Myocyte (in vitro differentiated cells): ENCODE data around the gene COL4A2. TPM values are rescaled to one million over a fixed set of nuclear protein-coding genes. Genes with fewer than 3 reads are reported as not detected.

Experiments
- DNase-seq: peaks from one replicate; pipeline ENCODE4 v3.0.0-alpha.2; 2012; ENCODE audit warnings: low read depth
- total RNA-seq: library from RNA; depleted of rRNA; stranded (reverse); fragments of >200 nt; gene quantifications from 2 replicates; pipeline ENCODE4 v1.2.3, GENCODE V29; 2014

COL4A2 gene
- total RNA-seq, 1 donor from 2014 or later, result 71.7 TPM

GRCh38 chr13:110414931-110415330 is 107.8 kb downstream of the COL4A2 start:
- no peak for DNase-seq

GRCh38 chr13:110415669-110416068 is 108.6 kb downstream of the COL4A2 start:
- no peak for DNase-seq

- DNase-seq, result no peak
These were observed 109.3 kb downstream of the COL4A2 start for GRCh38 chr13:110416131-110417025.

GRCh38 chr13:110418944-110419343 is 111.9 kb downstream of the COL4A2 start:
- no peak for DNase-seq

- no peak for DNase-seq
These were observed 112.3 kb downstream of the COL4A2 start for GRCh38 chr13:110419381-110419791.

GRCh38 chr13:110419946-110420345 is 112.9 kb downstream of the COL4A2 start:
- DNase-seq, result no peak

- no peak for DNase-seq
These were observed 113.5 kb downstream of the COL4A2 start for GRCh38 chr13:110420626-110421025.

- DNase-seq, result no peak
These were observed 114.0 kb downstream of the COL4A2 start for GRCh38 chr13:110421061-110421460.

- no peak for DNase-seq
These were observed 114.8 kb downstream of the COL4A2 start for GRCh38 chr13:110421696-110422385.

GRCh38 chr13:110422913-110423688 is 116.0 kb downstream of the COL4A2 start:
- no peak for DNase-seq

GRCh38 chr13:110423689-110424302 is 116.7 kb downstream of the COL4A2 start:
- DNase-seq, result no peak

- no peak for DNase-seq
These were observed 117.7 kb downstream of the COL4A2 start for GRCh38 chr13:110424569-110425443.

GRCh38 chr13:110425444-110425780 is 118.3 kb downstream of the COL4A2 start:
- no peak for DNase-seq

- no peak for DNase-seq
These were observed 119.7 kb downstream of the COL4A2 start for GRCh38 chr13:110426735-110427134.

GRCh38 chr13:110428313-110428712 is 121.2 kb downstream of the COL4A2 start:
- DNase-seq, result no peak

GRCh38 chr13:110430391-110431336 is 123.6 kb downstream of the COL4A2 start:
- DNase-seq, result no peak

GRCh38 chr13:110431425-110432294 is 124.6 kb downstream of the COL4A2 start:
- DNase-seq, result no peak

- no peak for DNase-seq
These were observed 125.4 kb downstream of the COL4A2 start for GRCh38 chr13:110432522-110432921.
